Activated CD4-positive, CD25-positive, alpha-beta regulatory T cell (primary cell): ENCODE results near the gene SUV39H2.
"Not testable (repeated sequence)": the region's sequence is repeated elsewhere in the genome, so short reads cannot be mapped to it uniquely, and the experiment has no call there.

Experiments
- DNase-seq, 4 experiments: peaks; one replicate each; lab custom pipeline; 2025; lab: John Stamatoyannopoulos, UW

The SUV39H2 gene

GRCh38 chr10:14938971-14939370, 60.3 kb downstream of the SUV39H2 start:
- DNase-seq, result not testable (repeated sequence)

GRCh38 chr10:14942147-14942949, 63.7 kb downstream of the SUV39H2 start:
- not testable (repeated sequence) for DNase-seq

GRCh38 chr10:14942950-14943338, 64.3 kb downstream of the SUV39H2 start:
- not testable (repeated sequence) for DNase-seq

DNA sequence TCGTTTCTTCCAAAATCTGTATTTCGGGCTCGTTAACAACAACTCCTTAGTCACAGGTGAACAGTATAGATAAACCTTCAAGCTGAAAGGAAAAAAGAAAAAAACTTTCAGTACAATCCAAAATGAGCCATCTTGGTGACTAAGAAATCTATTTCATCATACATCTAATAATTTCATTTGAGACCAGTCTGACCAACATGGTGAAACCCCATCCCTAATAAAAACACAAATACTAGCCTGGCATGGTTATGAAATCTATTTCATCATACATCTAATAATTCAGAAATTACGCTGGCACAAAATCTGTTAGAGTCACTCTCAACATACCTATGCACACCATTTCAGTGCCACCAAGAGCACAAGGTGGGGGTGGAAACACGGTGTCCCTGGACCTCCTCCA, 66.4 kb downstream of the SUV39H2 start:
- DNase-seq, result no peak

GRCh38 chr10:14947268-14947667, 68.6 kb downstream of the SUV39H2 start:
- no peak for DNase-seq

DNA sequence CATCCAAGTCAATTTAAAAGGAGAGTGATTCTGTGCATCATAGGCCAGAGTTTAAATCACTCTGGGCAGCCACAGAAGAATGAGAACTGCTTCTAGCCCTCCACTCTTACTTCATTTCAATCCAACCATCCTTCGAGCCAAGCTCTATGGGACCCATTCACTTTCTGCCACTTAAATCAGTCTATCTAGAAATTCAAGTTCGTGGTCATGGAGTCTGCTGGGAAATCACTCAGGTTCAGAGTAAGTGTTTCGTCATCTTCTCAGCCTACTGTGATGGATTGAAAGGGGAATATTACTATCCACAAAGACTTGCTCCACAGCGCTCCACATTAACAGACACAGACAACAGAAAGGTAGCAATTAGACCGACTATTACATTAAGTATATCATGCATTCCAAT, 70.6 kb downstream of the SUV39H2 start:
- DNase-seq, result no peak

DNA sequence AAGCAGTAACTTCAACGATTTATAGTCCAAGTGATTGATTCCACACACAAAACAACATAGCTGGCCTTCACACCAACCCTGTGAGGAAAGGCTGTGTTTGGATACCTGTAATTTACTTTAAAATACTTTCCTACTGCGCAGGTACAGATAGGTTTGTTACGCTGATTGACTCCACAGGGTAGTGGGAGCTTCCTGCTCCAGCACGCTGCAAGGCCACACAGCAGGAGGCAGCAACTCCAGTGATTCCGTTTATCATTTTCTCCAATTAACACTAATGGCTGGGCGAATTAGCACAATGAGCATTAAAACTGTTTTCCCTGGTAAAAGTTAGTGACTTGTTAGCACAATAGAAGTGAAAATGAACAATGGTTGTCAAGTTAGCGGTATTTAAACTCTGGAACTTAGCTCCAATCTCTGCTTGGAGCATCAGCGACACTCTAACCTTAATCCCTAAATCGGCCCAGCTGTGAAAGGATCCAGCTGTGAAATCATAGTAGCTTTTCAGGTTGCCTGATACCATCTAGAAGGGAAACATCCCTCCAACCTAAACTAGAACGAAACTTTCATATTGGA, 74.3 kb downstream of the SUV39H2 start:
- no peak for DNase-seq

DNA sequence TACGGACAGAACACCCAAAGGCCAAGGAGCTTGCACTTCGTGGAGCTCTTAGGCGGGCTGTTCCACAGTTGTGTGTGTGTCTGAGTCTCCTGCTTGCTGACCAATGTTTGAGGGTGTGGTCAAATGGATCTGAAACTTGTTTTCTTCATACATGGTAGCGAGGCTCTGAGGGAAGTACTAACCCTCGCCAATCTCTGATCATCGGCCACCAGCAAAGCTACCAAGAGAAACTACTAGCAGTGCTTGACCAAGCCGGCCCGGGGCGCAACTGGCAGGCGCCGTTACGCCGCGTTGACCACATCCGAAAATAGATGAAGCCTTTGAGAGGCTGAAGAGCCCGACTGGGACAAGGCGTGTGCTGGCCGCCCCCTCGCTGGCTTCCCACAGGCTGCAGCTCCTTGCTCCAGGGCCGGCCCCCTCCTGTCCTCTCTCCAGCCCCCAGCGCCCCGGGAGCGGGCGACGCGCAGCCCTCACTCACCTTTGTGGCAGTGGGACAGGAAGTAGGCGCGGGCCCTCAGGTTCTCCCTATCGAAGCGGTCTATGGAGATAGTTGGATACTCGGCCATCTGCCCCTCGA, 74.8 kb downstream of the SUV39H2 start:
- DNase-seq, result no peak
